Activated CD8-positive, alpha-beta T cell treated with anti-CD3 and anti-CD28 coated beads for 36 hours (primary cell): ENCODE results near the gene ACKR3. TPM values are rescaled to one million over a fixed set of nuclear protein-coding genes. Genes with fewer than 3 reads are reported as not detected.

ENCODE experiments used
- ATAC-seq: fragments of 200-7000 bp; cut with Tn5 transposase; one replicate; pipeline ENCODE4 v1.10.0; 2021; ENCODE audit warnings: mild to moderate bottlenecking, moderate library complexity
- CTCF ChIA-PET: fragments of 350-600 bp; sonication (Branson Sonifier 250); formaldehyde crosslinking; loops from one replicate; lab custom pipeline; 2021; ENCODE audit warnings: antibody characterized with exemption; lab: Charles Lee
- POLR2A ChIA-PET: fragments of 350-600 bp; sonication (Branson Sonifier 250); formaldehyde crosslinking; loops from one replicate; lab custom pipeline; 2021; ENCODE audit warnings: antibody characterized with exemption; lab: Charles Lee
- DNase-seq: peaks from one replicate; pipeline ENCODE4 v3.0.0-alpha.2; 2020
- H3K27ac Mint-ChIP-seq: one replicate; pipeline ENCODE4 v1.8.0; 2021; ENCODE audit warnings: mild to moderate bottlenecking, mixed read lengths
- H3K27me3 Mint-ChIP-seq: one replicate; pipeline ENCODE4 v1.8.0; 2021; ENCODE audit warnings: mixed read lengths
- H3K36me3 Mint-ChIP-seq: one replicate; pipeline ENCODE4 v1.8.0; 2021; ENCODE audit warnings: low read depth, mixed read lengths
- H3K4me1 Mint-ChIP-seq: one replicate; pipeline ENCODE4 v1.8.0; 2021; ENCODE audit warnings: low read depth, mixed read lengths
- H3K4me3 Mint-ChIP-seq: one replicate; pipeline ENCODE4 v1.8.0; 2021; ENCODE audit warnings: mild to moderate bottlenecking, moderate library complexity, mixed read lengths
- H3K9me3 Mint-ChIP-seq: one replicate; pipeline ENCODE4 v1.8.0; 2021; ENCODE audit warnings: mixed read lengths
- CTCF ChIP-seq: fragments of 200-600 bp; IDR thresholded peaks from one replicate; pipeline ENCODE4 v1.8.0; 2022; ENCODE audit warnings: antibody characterized with exemption, mild to moderate bottlenecking
- intact Hi-C: fragments of 100-400 bp; cut with micrococcal nuclease; formaldehyde crosslinking; loops from one replicate; pipeline ENCODE4 v1.10.0; 2022
- total RNA-seq, 2 experiments: library from RNA; stranded (reverse); gene quantifications; one replicate each; pipeline ENCODE4 v1.2.3, GENCODE V29; 2021

Gene ACKR3
- total RNA-seq, 2 experiments from 2014 or later = 2.4 to 3.4 TPM

DNA sequence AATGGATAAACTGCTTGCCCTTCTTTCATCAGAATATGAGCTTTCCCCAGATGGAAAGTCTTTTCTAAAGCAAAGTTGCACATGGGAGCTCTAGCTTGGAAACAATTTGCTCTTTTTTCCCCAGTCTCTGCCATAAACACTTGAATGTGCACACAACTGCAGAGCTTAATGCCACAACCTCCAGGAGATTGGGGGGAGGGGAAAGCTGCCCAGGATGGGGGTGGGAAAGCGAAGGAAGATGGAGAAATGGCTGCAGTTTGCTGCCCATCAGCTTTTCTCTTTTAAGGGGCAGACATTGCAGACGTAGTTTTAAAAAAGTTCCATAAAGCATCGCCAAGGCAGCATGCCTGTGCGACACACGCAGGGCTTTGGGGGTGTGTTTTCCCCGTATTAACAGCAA, 1.5 kb downstream of the ACKR3 start:
- no peak for ATAC-seq
- ChIA-PET POLR2A (interaction anchor here (0.7 kb wide), 1 partner anchor 40 kb away, joined by 4 read pairs; no protein-coding TSS in a partner anchor), CTCF (interaction anchor here (0.7 to 4.8 kb wide), 4 partner anchors 44 to 261 kb away, joined by 3 to 197 read pairs (median 16); a partner anchor contains a TSS)
- intact Hi-C loops = no loop called here
- no peak overlapping the region for H3K4me3 Mint-ChIP-seq
- no peak overlapping the region for H3K27ac Mint-ChIP-seq
- no peaks in the 10 kb centered on the region for H3K27me3 Mint-ChIP-seq
- TF ChIP-seq CTCF = no peak
- H3K36me3 Mint-ChIP-seq = no peaks in the 10 kb centered on the region
- H3K9me3 Mint-ChIP-seq = no peaks in the 10 kb centered on the region
- no peak for DNase-seq
- peaks cover 26% of the 10 kb centered on the region for H3K4me1 Mint-ChIP-seq

- DNase-seq (no peak), ATAC-seq (no peak)
- H3K4me1 Mint-ChIP-seq = peaks cover 24% of the 10 kb centered on the region
- no peak overlapping the region for H3K4me3 Mint-ChIP-seq
- CTCF ChIA-PET = interaction anchor here (0.6 kb wide), 1 partner anchor 71 kb away, joined by 3 read pairs; no protein-coding TSS in a partner anchor
- H3K36me3 Mint-ChIP-seq = no peaks in the 10 kb centered on the region
- TF ChIP-seq CTCF = no peak
- POLR2A ChIA-PET = no interaction called here
- H3K27ac Mint-ChIP-seq = no peak overlapping the region
- no peaks in the 10 kb centered on the region for H3K9me3 Mint-ChIP-seq
- H3K27me3 Mint-ChIP-seq = no peaks in the 10 kb centered on the region
- intact Hi-C loops = no loop called here
Observed at GRCh38 chr2:236572482-236572881, 2.9 kb downstream of the ACKR3 start.

- ChIA-PET CTCF (interaction anchor here (0.6 to 0.8 kb wide), 2 partner anchors 60 to 72 kb away, joined by 3 read pairs; no protein-coding TSS in a partner anchor), POLR2A (no interaction called here)
- no peaks in the 10 kb centered on the region for H3K36me3 Mint-ChIP-seq
- intact Hi-C loops = no loop called here
- TF ChIP-seq CTCF = no peak
- no peaks in the 10 kb centered on the region for H3K9me3 Mint-ChIP-seq
- H3K4me3 Mint-ChIP-seq = no peak overlapping the region
- H3K27me3 Mint-ChIP-seq = no peaks in the 10 kb centered on the region
- H3K27ac Mint-ChIP-seq = no peak overlapping the region
- ATAC-seq (no peak), DNase-seq (no peak)
- peaks cover 20% of the 10 kb centered on the region for H3K4me1 Mint-ChIP-seq
Observed at GRCh38 chr2:236573066-236573929, 3.7 kb downstream of the ACKR3 start.

- Mint-ChIP-seq H3K36me3 (no peaks in the 10 kb centered on the region), H3K27me3 (no peaks in the 10 kb centered on the region), H3K9me3 (no peaks in the 10 kb centered on the region), H3K4me3 (no peak overlapping the region), H3K27ac (no peak overlapping the region), H3K4me1 (peaks cover 15% of the 10 kb centered on the region)
- TF ChIP-seq CTCF = no peak
- ChIA-PET POLR2A (no interaction called here), CTCF (no interaction called here)
- ATAC-seq = no peak
- no peak for DNase-seq
- intact Hi-C loops = no loop called here
Observed at GRCh38 chr2:236574000-236574399, 4.4 kb downstream of the ACKR3 start.

GRCh38 chr2:236574424-236575145, 5.0 kb downstream of the ACKR3 start:
- CTCF ChIA-PET = no interaction called here
- intact Hi-C loops = no loop called here

More at GRCh38 chr2:236574424-236575145, 5.0 kb downstream of the ACKR3 start:
- no peak overlapping the region for H3K4me3 Mint-ChIP-seq
- no peak overlapping the region for H3K27ac Mint-ChIP-seq
- POLR2A ChIA-PET = no interaction called here
- no peak for TF ChIP-seq CTCF
- H3K27me3 Mint-ChIP-seq = no peaks in the 10 kb centered on the region
- no peak for DNase-seq
- H3K36me3 Mint-ChIP-seq = no peaks in the 10 kb centered on the region
- peaks cover 10% of the 10 kb centered on the region for H3K4me1 Mint-ChIP-seq
- no peak for ATAC-seq
- no peaks in the 10 kb centered on the region for H3K9me3 Mint-ChIP-seq
